ENCODE data around the gene SETD1B. TPM values are rescaled to one million over a fixed set of nuclear protein-coding genes. Genes with fewer than 3 reads are reported as not detected.

Gene SETD1B
- total RNA-seq, 1 experiment from 2014 or later: 40.4 TPM

DNA sequence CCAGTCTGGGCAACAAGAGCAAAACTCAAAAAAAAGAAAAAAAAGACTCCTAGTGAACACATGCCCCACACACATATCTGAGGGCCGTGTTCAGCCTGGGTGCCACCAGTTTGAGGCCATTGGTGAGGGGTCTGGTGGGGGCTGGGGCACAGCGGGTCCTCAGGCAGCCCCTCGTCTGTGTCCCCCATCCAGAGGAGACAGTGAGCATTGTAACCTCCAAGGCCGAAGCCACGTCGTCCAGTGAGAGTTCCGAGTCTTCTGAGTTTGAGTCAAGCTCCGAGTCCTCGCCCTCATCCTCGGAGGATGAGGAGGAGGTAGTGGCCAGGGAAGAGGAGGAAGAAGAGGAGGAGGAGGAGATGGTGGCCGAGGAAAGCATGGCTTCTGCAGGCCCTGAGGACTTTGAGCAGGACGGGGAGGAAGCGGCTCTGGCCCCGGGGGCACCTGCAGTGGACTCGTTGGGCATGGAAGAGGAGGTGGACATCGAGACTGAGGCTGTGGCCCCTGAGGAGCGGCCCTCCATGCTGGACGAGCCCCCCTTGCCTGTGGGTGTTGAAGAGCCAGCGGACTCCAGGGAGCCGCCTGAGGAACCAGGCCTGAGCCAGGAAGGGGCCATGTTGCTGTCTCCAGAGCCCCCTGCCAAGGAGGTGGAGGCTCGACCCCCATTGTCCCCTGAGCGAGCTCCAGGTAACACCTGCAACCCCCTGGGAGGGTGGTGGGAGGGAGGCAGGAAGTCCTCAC, 15.6 kb downstream of the SETD1B start:
- Histone ChIP-seq H3K23me2 (ENCODE audit: insufficient read length, low read depth, low read length, poor library complexity, severe bottlenecking) (no peaks in the 10 kb centered on the region), H4K8ac (replicated peaks; ENCODE audit: insufficient read length, low read depth, low read length) (no peak overlapping the region), H3K4ac (ENCODE audit: low read depth, low read length) (no peak overlapping the region), H2AK5ac (ENCODE audit: insufficient read length, low read length) (no peak overlapping the region), H3K4me1 (ENCODE audit: insufficient read depth, low read length) (no peaks in the 10 kb centered on the region), H2BK15ac (ENCODE audit: low read depth, low read length) (no peak overlapping the region), H3K23ac (ENCODE audit: insufficient read length, low read depth, low read length) (no peak overlapping the region), H3K18ac (ENCODE audit: insufficient read length, low read depth, low read length) (no peak overlapping the region), H3K4me2 (ENCODE audit: insufficient read depth, insufficient read length, low read length) (no peak overlapping the region), H3K79me1 (ENCODE audit: insufficient read depth, low read depth, low read length, poor library complexity, severe bottlenecking) (no peaks in the 10 kb centered on the region), H2AFZ (ENCODE audit: low read length) (no peak overlapping the region), H2BK12ac (ENCODE audit: insufficient read length, low read depth, low read length) (no peak overlapping the region), H4K20me1 (ENCODE audit: control insufficient read depth, insufficient read depth, insufficient read length) (no peaks in the 10 kb centered on the region), H3K79me2 (ENCODE audit: insufficient read depth, low read length) (no peaks in the 10 kb centered on the region), H3K9me3 (ENCODE audit: control insufficient read depth, low read depth, low read length) (no peaks in the 10 kb centered on the region), H4K5ac (ENCODE audit: insufficient read length, low read depth, low read length) (no peak overlapping the region), H3K27ac (ENCODE audit: insufficient read length, low read depth, low read length) (no peak overlapping the region), H3K56ac (ENCODE audit: insufficient read length, low read depth, low read length) (no peak overlapping the region), H3T11ph (ENCODE audit: low read length) (no peak overlapping the region), H4K91ac (ENCODE audit: insufficient read length, low read depth, low read length) (no peak overlapping the region), H2BK120ac (ENCODE audit: low read depth, low read length, poor library complexity, severe bottlenecking) (no peak overlapping the region), H3K9ac (ENCODE audit: extremely low read depth, insufficient read length, low read length) (no peak overlapping the region), H2BK20ac (ENCODE audit: low read depth, low read length, poor library complexity, severe bottlenecking) (no peak overlapping the region), H2BK5ac (ENCODE audit: insufficient read length, low read length) (no peak overlapping the region), H3K14ac (ENCODE audit: insufficient read depth, low read length) (no peak overlapping the region), H3K27me3 (ENCODE audit: insufficient read depth, low read length) (no peaks in the 10 kb centered on the region)
- no peak overlapping the region for H3K4me3 Mint-ChIP-seq
- H3K27ac Mint-ChIP-seq: peak overlapping the region in 1 of 3 experiments; percentile 85; a peak in 5 of 7 replicates
- no peaks in the 10 kb centered on the region for H3K27me3 Mint-ChIP-seq (ENCODE audit: low read depth)
- H3K4me1 Mint-ChIP-seq: no peaks in the 10 kb centered on the region
- DNase-seq: no peak
- H3K9me3 Mint-ChIP-seq: no peaks in the 10 kb centered on the region
- no peak for TF ChIP-seq CTCF (conservative IDR thresholded peaks at IDR 0.05)
- no CpG with 5 or more reads among the region's 22 CpGs for WGBS (ENCODE audit: extremely low coverage, insufficient read length, low lambda C conversion rate)
- peaks cover 20 to 73% (median 55%) of the 10 kb centered on the region in 3 experiments for H3K36me3 Mint-ChIP-seq (ENCODE audit: insufficient read depth in 1 of 3, low read depth in 3 of 3)

Data from H9 (cell line).